ENCODE measurements around the gene FUT1. TPM values are rescaled to one million over a fixed set of nuclear protein-coding genes. Genes with fewer than 3 reads are reported as not detected.

Gene FUT1
- total RNA-seq, 1 donor from 2014 or later: 13.2 TPM

- Histone ChIP-seq H3K27ac (no peak overlapping the region), H3K27me3 (ENCODE audit: low read depth) (peaks cover 30% of the 10 kb centered on the region), H3K4me3 (no peak overlapping the region), H3K36me3 (no peaks in the 10 kb centered on the region), H3K9me3 (no peaks in the 10 kb centered on the region), H3K4me1 (peaks cover 26% of the 10 kb centered on the region)
- no peak for ATAC-seq
- TF ChIP-seq, protein P1, sequence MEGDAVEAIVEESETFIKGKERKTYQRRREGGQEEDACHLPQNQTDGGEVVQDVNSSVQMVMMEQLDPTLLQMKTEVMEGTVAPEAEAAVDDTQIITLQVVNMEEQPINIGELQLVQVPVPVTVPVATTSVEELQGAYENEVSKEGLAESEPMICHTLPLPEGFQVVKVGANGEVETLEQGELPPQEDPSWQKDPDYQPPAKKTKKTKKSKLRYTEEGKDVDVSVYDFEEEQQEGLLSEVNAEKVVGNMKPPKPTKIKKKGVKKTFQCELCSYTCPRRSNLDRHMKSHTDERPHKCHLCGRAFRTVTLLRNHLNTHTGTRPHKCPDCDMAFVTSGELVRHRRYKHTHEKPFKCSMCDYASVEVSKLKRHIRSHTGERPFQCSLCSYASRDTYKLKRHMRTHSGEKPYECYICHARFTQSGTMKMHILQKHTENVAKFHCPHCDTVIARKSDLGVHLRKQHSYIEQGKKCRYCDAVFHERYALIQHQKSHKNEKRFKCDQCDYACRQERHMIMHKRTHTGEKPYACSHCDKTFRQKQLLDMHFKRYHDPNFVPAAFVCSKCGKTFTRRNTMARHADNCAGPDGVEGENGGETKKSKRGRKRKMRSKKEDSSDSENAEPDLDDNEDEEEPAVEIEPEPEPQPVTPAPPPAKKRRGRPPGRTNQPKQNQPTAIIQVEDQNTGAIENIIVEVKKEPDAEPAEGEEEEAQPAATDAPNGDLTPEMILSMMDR (IDR thresholded peaks at IDR 0.05): no peak
- intact Hi-C loops (cut with DNase I): no loop called here
- no peak for DNase-seq
These were observed 2.8 kb downstream of the FUT1 start for GRCh38 chr19:48749571-48750198.

DNA sequence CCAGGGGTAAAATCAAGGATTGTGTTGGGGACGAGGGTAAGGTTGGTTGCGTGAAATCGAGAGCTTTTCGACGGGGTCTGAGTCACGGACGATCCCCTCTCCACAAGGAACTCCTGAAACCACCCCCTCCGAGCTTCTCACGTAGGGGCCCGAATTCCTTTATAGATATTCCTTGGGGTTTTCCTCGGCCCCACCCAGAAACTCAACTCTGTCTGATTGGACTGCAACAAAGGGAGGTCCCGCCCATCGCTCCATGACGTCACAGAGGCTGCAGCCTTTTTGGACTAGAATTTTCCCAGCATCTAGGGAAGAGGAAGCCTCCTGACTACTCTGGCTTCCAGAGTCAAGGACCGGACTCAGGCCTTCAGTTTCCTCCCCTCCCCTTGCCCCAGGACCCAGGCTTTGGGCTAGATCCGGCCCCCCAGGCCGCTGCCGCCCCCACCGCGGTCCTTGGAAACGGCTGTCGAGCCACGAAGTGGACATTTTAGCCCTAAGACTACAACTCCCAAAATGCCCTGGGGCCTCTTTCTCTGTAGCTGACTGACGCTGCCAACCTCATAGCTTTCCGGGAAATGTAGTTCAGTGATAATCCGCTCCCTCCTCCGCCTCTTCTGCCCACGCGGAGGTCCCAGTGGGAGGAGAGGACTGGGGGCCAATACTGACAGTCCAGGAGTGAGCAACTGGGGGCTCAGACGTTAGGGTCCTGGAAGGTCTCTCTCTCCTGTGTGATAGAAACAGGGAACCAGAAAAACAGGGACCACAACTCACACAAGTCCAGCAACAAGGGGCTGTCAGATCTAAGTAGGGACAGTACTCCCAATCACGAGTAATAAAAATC, 5.5 kb downstream of the FUT1 start, which contains the start of gene IZUMO1:
TSS of gene IZUMO1 (minus strand) at position 172 of the 838 bp plus-strand sequence. CDS start 1,050 bp downstream, outside the sequence.
- intact Hi-C loops (cut with DNase I): no loop called here
- DNase-seq (peak; percentile 82), ATAC-seq (peak; percentile 79 to 84)
- no peaks in the 10 kb centered on the region for H3K9me3 ChIP-seq
- peak within 1 kb of the TSS; percentile 50 for H3K4me3 ChIP-seq
- peaks cover 15% of the 10 kb centered on the region for H3K27me3 ChIP-seq (ENCODE audit: low read depth)
- TF ChIP-seq, protein P1 (IDR thresholded peaks at IDR 0.05): no peak
- peak within 1 kb of the TSS; percentile 67 for H3K27ac ChIP-seq
- no peaks in the 10 kb centered on the region for H3K36me3 ChIP-seq
- peaks cover 12% of the 10 kb centered on the region for H3K4me1 ChIP-seq

DNA sequence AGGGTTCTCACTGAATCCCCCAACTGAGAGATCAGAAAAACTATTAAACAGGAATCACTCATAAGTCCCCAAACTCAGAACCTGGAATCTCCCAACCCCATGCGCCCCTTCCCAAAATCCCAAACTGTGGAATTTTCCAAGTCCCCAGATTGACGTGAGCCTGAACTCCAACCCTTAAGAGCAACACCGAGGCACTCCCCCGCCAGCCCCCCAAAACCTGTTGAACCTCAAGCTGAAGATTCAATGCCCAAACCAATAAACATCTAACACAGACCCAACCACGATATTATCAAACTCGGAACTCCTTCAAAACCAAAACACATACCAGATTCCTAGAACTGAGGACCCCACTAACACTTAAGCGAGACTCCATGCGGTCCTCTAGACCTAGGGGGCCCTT, 6.3 kb downstream of the FUT1 start:
- no peak for ATAC-seq
- TF ChIP-seq, protein P1 (IDR thresholded peaks at IDR 0.05): no peak
- Histone ChIP-seq H3K4me1 (peaks cover 4% of the 10 kb centered on the region), H3K9me3 (no peaks in the 10 kb centered on the region), H3K27ac (peak overlapping the region; percentile 67), H3K36me3 (no peaks in the 10 kb centered on the region), H3K4me3 (no peak overlapping the region), H3K27me3 (ENCODE audit: low read depth) (peaks cover 9% of the 10 kb centered on the region)
- DNase-seq: no peak
- intact Hi-C loops (cut with DNase I): no loop called here

DNA sequence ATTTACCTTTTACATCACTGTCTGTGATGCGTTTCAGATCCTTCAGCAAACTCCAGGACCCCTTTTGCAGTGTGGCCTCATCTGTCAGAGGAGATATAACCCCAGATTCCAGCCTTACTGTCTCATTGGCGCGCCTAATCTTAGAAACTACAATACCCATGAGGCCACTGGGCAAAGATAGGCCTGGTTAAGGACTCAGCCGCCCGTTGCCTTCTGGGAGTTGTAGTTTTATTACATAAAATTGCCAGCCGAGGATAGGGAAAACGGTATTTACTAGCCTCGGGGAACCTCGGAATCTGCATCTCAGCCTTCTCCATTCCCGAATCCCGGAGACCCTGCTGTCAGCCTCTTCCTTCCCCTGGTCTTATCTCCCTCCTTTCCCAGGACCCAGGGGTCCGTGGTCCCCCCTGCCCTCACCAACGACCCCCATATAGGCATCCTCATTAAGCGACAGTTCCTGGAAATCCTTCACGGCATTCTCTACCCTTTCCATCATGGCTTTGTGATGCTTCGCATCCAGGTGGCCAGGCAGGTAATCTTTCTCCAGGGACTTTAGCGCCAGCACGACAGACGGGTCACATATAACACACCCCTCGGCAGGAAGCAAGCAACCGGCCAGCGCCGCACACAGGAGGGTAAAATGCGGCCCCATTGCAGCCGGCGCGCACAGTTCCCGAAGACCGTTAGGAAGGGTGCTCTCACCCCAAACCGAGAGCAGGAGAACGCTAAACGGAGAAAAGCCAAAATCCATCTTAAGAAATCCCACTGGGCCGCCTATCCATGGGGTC, 7.0 kb downstream of the FUT1 start:
- ATAC-seq (peak; percentile 44 to 66), DNase-seq (no peak)
- Histone ChIP-seq H3K4me1 (peaks cover 4% of the 10 kb centered on the region), H3K27ac (no peak overlapping the region), H3K9me3 (no peaks in the 10 kb centered on the region), H3K36me3 (no peaks in the 10 kb centered on the region), H3K27me3 (ENCODE audit: low read depth) (peaks cover 5% of the 10 kb centered on the region), H3K4me3 (no peak overlapping the region)
- TF ChIP-seq, protein P1 (IDR thresholded peaks at IDR 0.05): no peak
- intact Hi-C loops (cut with DNase I): no loop called here

- Histone ChIP-seq H3K4me3 (no peak overlapping the region), H3K4me1 (peaks cover 15% of the 10 kb centered on the region), H3K36me3 (no peaks in the 10 kb centered on the region), H3K9me3 (no peaks in the 10 kb centered on the region), H3K27me3 (ENCODE audit: low read depth) (peaks cover 13% of the 10 kb centered on the region), H3K27ac (peak overlapping the region; percentile 81)
- DNase-seq: no peak
- ATAC-seq: no peak
- TF ChIP-seq, protein P1 (IDR thresholded peaks at IDR 0.05): no peak
- intact Hi-C loops (cut with DNase I): no loop called here
These were observed 10.3 kb downstream of the FUT1 start for GRCh38 chr19:48742096-48742495.
